CD4-positive, alpha-beta T cell (primary cell): ENCODE data around the gene RGS4. TPM values are rescaled to one million over a fixed set of nuclear protein-coding genes. Genes with fewer than 3 reads are reported as not detected.

ENCODE experiments used
- ATAC-seq: fragments of 200-7000 bp; cut with Tn5 transposase; one replicate; pipeline ENCODE4 v1.10.0; 2022; ENCODE audit warnings: mild to moderate bottlenecking; ENCODE audit not compliant: poor library complexity
- CTCF ChIA-PET: fragments of 350-600 bp; sonication (Branson Sonifier 250); formaldehyde crosslinking; loops from one replicate; lab custom pipeline; 2021; ENCODE audit warnings: antibody characterized with exemption, inconsistent platforms; lab: Charles Lee
- POLR2A ChIA-PET: fragments of 350-600 bp; sonication (Branson Sonifier 250); formaldehyde crosslinking; loops from one replicate; lab custom pipeline; 2021; ENCODE audit warnings: antibody characterized with exemption, inconsistent platforms; lab: Charles Lee
- DNase-seq, 14 experiments: peaks; one replicate each; pipeline ENCODE4 v3.0.0-alpha.2; 2013 to 2020; ENCODE audit warnings: mixed read lengths in 2 of 14
- H3K27ac ChIP-seq, 2 donors: one replicate each; pipeline versions ENCODE4 v1.5.1 to v1.7.0; 2013; ENCODE audit warnings: low read length in 2 of 2, low read depth in 1 of 2, mild to moderate bottlenecking in 1 of 2
- H3K27me3 ChIP-seq, 2 experiments: 1 replicate in 1 of 2; 2 replicates in 1 of 2; pipeline versions ENCODE4 v1.6.1 to v1.7.0; 2013; ENCODE audit warnings: low read length in 2 of 2, control low read depth in 1 of 2, mild to moderate bottlenecking in 1 of 2, moderate library complexity in 1 of 2; ENCODE audit not compliant: insufficient read depth in 2 of 2, control insufficient read depth in 1 of 2
- H3K36me3 ChIP-seq: one replicate; pipeline ENCODE4 v1.6.1; 2013; ENCODE audit warnings: low read length, control low read depth; ENCODE audit not compliant: insufficient read depth
- H3K4me1 ChIP-seq: one replicate; pipeline ENCODE4 v1.6.1; 2013; ENCODE audit warnings: low read length, control low read depth; ENCODE audit not compliant: insufficient read depth
- H3K4me3 ChIP-seq: one replicate; pipeline ENCODE4 v1.5.1; 2013; ENCODE audit warnings: mild to moderate bottlenecking, low read length, moderate library complexity
- H3K9me3 ChIP-seq, 2 experiments: 1 replicate in 1 of 2; 2 replicates in 1 of 2; pipeline versions ENCODE4 v1.6.1 to v1.7.0; 2013; ENCODE audit warnings: low read length in 2 of 2, mild to moderate bottlenecking in 2 of 2, control low read depth in 1 of 2, moderate library complexity in 1 of 2; ENCODE audit not compliant: control insufficient read depth in 1 of 2, insufficient read depth in 1 of 2
- H3K27ac Mint-ChIP-seq: one replicate; pipeline ENCODE4 v1.8.0; 2020; ENCODE audit warnings: mixed read lengths
- H3K27me3 Mint-ChIP-seq: one replicate; pipeline ENCODE4 v1.8.0; 2021; ENCODE audit warnings: mixed read lengths
- H3K36me3 Mint-ChIP-seq: one replicate; pipeline ENCODE4 v1.8.0; 2021; ENCODE audit warnings: low read depth, mixed read lengths
- H3K4me1 Mint-ChIP-seq: one replicate; pipeline ENCODE4 v1.8.0; 2021; ENCODE audit warnings: low read depth, mixed read lengths
- H3K4me3 Mint-ChIP-seq: one replicate; pipeline ENCODE4 v1.8.0; 2020; ENCODE audit warnings: mild to moderate bottlenecking, mixed read lengths
- H3K9me3 Mint-ChIP-seq: one replicate; pipeline ENCODE4 v1.8.0; 2020; ENCODE audit warnings: mixed read lengths
- CTCF ChIP-seq: fragments of 200-600 bp; IDR thresholded peaks from one replicate; pipeline ENCODE4 v1.8.0; 2022; ENCODE audit warnings: antibody characterized with exemption, mild to moderate bottlenecking
- intact Hi-C, 2 experiments: fragments of 100-400 bp; cut with DNase I in 1 of 2; cut with micrococcal nuclease in 1 of 2; formaldehyde crosslinking; loops; one replicate each; pipeline versions ENCODE4 v1.15.1 to v1.9.0; 2023 to 2025; cut with DNase I, micrococcal nuclease
- total RNA-seq, 174 experiments: library from RNA in 2 of 174; stranded (reverse) in 2 of 174; gene quantifications; one replicate each; pipeline ENCODE4 v1.2.3 and lab custom pipeline; 2021 to 2026

Gene RGS4
- total RNA-seq, 2 experiments from 2014 or later, result not detected

- TF ChIP-seq CTCF, result no peak
Measured at GRCh38 chr1:163094182-163094581, 25.0 kb downstream of the RGS4 start.

GRCh38 chr1:163094589-163094988, 25.4 kb downstream of the RGS4 start:
- intact Hi-C loops, result no loop called here
- Mint-ChIP-seq H3K4me1 (no peaks in the 10 kb centered on the region), H3K36me3 (no peaks in the 10 kb centered on the region), H3K4me3 (no peak overlapping the region), H3K27me3 (peaks cover 13% of the 10 kb centered on the region), H3K9me3 (no peaks in the 10 kb centered on the region), H3K27ac (no peak overlapping the region)
- ATAC-seq (no peak), DNase-seq (no peak)
- ChIA-PET CTCF (no interaction called here), POLR2A (no interaction called here)
- Histone ChIP-seq H3K27me3 (peaks cover 0 to 4% of the 10 kb centered on the region in 2 experiments), H3K4me1 (no peaks in the 10 kb centered on the region), H3K36me3 (no peaks in the 10 kb centered on the region), H3K4me3 (no peak overlapping the region), H3K27ac (no peak overlapping the region), H3K9me3 (no peaks in the 10 kb centered on the region)
- TF ChIP-seq CTCF, result no peak

More at GRCh38 chr1:163094182-163094581, 25.0 kb downstream of the RGS4 start:
- ChIA-PET POLR2A (no interaction called here), CTCF (no interaction called here)
- Mint-ChIP-seq H3K27me3 (peaks cover 13% of the 10 kb centered on the region), H3K4me1 (no peaks in the 10 kb centered on the region), H3K9me3 (no peaks in the 10 kb centered on the region), H3K4me3 (no peak overlapping the region), H3K27ac (no peak overlapping the region), H3K36me3 (no peaks in the 10 kb centered on the region)
- H3K4me3 ChIP-seq, result no peak overlapping the region
- H3K4me1 ChIP-seq, result no peaks in the 10 kb centered on the region
- DNase-seq, result no peak
- no peaks in the 10 kb centered on the region for H3K36me3 ChIP-seq
- H3K27ac ChIP-seq, result no peak overlapping the region
- no peaks in the 10 kb centered on the region for H3K9me3 ChIP-seq
- ATAC-seq, result no peak
- intact Hi-C loops, result no loop called here
- H3K27me3 ChIP-seq, result peaks cover 0 to 4% of the 10 kb centered on the region in 2 experiments

- H3K4me1 ChIP-seq, result no peaks in the 10 kb centered on the region
- peaks cover 19% of the 10 kb centered on the region for H3K27me3 Mint-ChIP-seq
- TF ChIP-seq CTCF, result no peak
- no peak overlapping the region for H3K27ac Mint-ChIP-seq
- no peaks in the 10 kb centered on the region for H3K36me3 Mint-ChIP-seq
- no peak for ATAC-seq
- CTCF ChIA-PET, result no interaction called here
- no peaks in the 10 kb centered on the region for H3K36me3 ChIP-seq
- no peak overlapping the region for H3K4me3 ChIP-seq
- H3K4me1 Mint-ChIP-seq, result no peaks in the 10 kb centered on the region
- POLR2A ChIA-PET, result no interaction called here
- intact Hi-C loops, result no loop called here
- peaks cover 0 to 4% of the 10 kb centered on the region in 2 experiments for H3K27me3 ChIP-seq
- no peak for DNase-seq
- no peaks in the 10 kb centered on the region for H3K9me3 ChIP-seq
- H3K27ac ChIP-seq, result no peak overlapping the region
- no peaks in the 10 kb centered on the region for H3K9me3 Mint-ChIP-seq
- no peak overlapping the region for H3K4me3 Mint-ChIP-seq
Measured at GRCh38 chr1:163095213-163095612, 26.1 kb downstream of the RGS4 start.
